ENCODE results near the gene PRDM16.

The PRDM16 gene

GRCh38 chr1:3263790-3264189, 194.8 kb downstream of the PRDM16 start:
- Histone ChIP-seq H3K9me2 (ENCODE audit: low read depth, low read length) (no peaks in the 10 kb centered on the region), H3F3A (ENCODE audit: insufficient read depth, low read length) (no peaks in the 10 kb centered on the region), H3K4me1 (ENCODE audit: insufficient read depth, low read length, severe bottlenecking) (no peaks in the 10 kb centered on the region), H3K36me3 (ENCODE audit: insufficient read depth, low read length) (no peaks in the 10 kb centered on the region), H3K4me2 (ENCODE audit: low read length) (no peak overlapping the region), H4K20me1 (ENCODE audit: insufficient read depth, low read length) (no peaks in the 10 kb centered on the region), H3K9me3 (ENCODE audit: low read length) (no peaks in the 10 kb centered on the region), H2AFZ (ENCODE audit: low read length) (no peak overlapping the region), H3K9ac (ENCODE audit: low read length) (no peak overlapping the region), H3K27me3 (ENCODE audit: insufficient read depth, low read length) (no peaks in the 10 kb centered on the region; the same call in 1 of the 2 replicates), H3K27ac (ENCODE audit: low read depth, low read length, poor library complexity, severe bottlenecking) (no peak overlapping the region), H3K4me3 (ENCODE audit: low read depth, low read length, poor library complexity, severe bottlenecking) (no peak overlapping the region), H3K79me2 (ENCODE audit: insufficient read depth, low read length) (no peaks in the 10 kb centered on the region)
- no peak for TF ChIP-seq EZH2 (IDR thresholded peaks at IDR 0.05; ENCODE audit: borderline replicate concordance, low read length)
- no peak for TF ChIP-seq CTCF (IDR thresholded peaks at IDR 0.05; ENCODE audit: low read length)

GRCh38 chr1:3264456-3264855, 195.5 kb downstream of the PRDM16 start:
- Histone ChIP-seq H3K9me2 (ENCODE audit: low read depth, low read length) (no peaks in the 10 kb centered on the region), H4K20me1 (ENCODE audit: insufficient read depth, low read length) (no peaks in the 10 kb centered on the region), H3K9me3 (ENCODE audit: low read length) (no peaks in the 10 kb centered on the region), H3F3A (ENCODE audit: insufficient read depth, low read length) (no peaks in the 10 kb centered on the region), H3K79me2 (ENCODE audit: insufficient read depth, low read length) (no peaks in the 10 kb centered on the region), H3K27me3 (ENCODE audit: insufficient read depth, low read length) (no peaks in the 10 kb centered on the region; the same call in 1 of the 2 replicates), H3K27ac (ENCODE audit: low read depth, low read length, poor library complexity, severe bottlenecking) (no peak overlapping the region), H3K9ac (ENCODE audit: low read length) (no peak overlapping the region), H2AFZ (ENCODE audit: low read length) (no peak overlapping the region), H3K4me3 (ENCODE audit: low read depth, low read length, poor library complexity, severe bottlenecking) (no peak overlapping the region), H3K36me3 (ENCODE audit: insufficient read depth, low read length) (no peaks in the 10 kb centered on the region), H3K4me1 (ENCODE audit: insufficient read depth, low read length, severe bottlenecking) (no peaks in the 10 kb centered on the region), H3K4me2 (ENCODE audit: low read length) (no peak overlapping the region)
- no peak for TF ChIP-seq CTCF (IDR thresholded peaks at IDR 0.05; ENCODE audit: low read length)
- TF ChIP-seq EZH2 (IDR thresholded peaks at IDR 0.05; ENCODE audit: borderline replicate concordance, low read length) = no peak

- Histone ChIP-seq H3K36me3 (ENCODE audit: insufficient read depth, low read length) (no peaks in the 10 kb centered on the region), H3K4me2 (ENCODE audit: low read length) (no peak overlapping the region), H3F3A (ENCODE audit: insufficient read depth, low read length) (no peaks in the 10 kb centered on the region), H3K9me2 (ENCODE audit: low read depth, low read length) (no peaks in the 10 kb centered on the region), H3K9me3 (ENCODE audit: low read length) (no peaks in the 10 kb centered on the region), H3K4me3 (ENCODE audit: low read depth, low read length, poor library complexity, severe bottlenecking) (no peak overlapping the region), H3K27me3 (ENCODE audit: insufficient read depth, low read length) (no peaks in the 10 kb centered on the region; the same call in 1 of the 2 replicates), H3K4me1 (ENCODE audit: insufficient read depth, low read length, severe bottlenecking) (no peaks in the 10 kb centered on the region), H4K20me1 (ENCODE audit: insufficient read depth, low read length) (no peaks in the 10 kb centered on the region), H3K27ac (ENCODE audit: low read depth, low read length, poor library complexity, severe bottlenecking) (no peak overlapping the region), H3K9ac (ENCODE audit: low read length) (no peak overlapping the region), H2AFZ (ENCODE audit: low read length) (no peak overlapping the region), H3K79me2 (ENCODE audit: insufficient read depth, low read length) (no peaks in the 10 kb centered on the region)
- TF ChIP-seq EZH2 (IDR thresholded peaks at IDR 0.05; ENCODE audit: borderline replicate concordance, low read length) (no peak), CTCF (IDR thresholded peaks at IDR 0.05; ENCODE audit: low read length) (no peak)
These were observed 197.1 kb downstream of the PRDM16 start for GRCh38 chr1:3265835-3266805.

All from OCI-LY1 (cell line).